Measurements from ENCODE around the gene PFKFB2.

Gene PFKFB2

GRCh38 chr1:207067185-207067584 is 14.1 kb downstream of the PFKFB2 start:
- no peak for DNase-seq (ENCODE audit: low read depth)

GRCh38 chr1:207067665-207068064 is 14.6 kb downstream of the PFKFB2 start:
- DNase-seq (ENCODE audit: low read depth), result no peak

- DNase-seq (ENCODE audit: low read depth), result no peak
Measured at GRCh38 chr1:207069061-207069460, 16.0 kb downstream of the PFKFB2 start.

- no peak for DNase-seq (ENCODE audit: low read depth)
Measured at GRCh38 chr1:207069858-207070506, 16.9 kb downstream of the PFKFB2 start.

- DNase-seq (ENCODE audit: low read depth), result no peak
Measured at GRCh38 chr1:207070811-207071210, 17.7 kb downstream of the PFKFB2 start.

- DNase-seq (ENCODE audit: low read depth), result no peak
Measured at GRCh38 chr1:207071426-207071825, 18.4 kb downstream of the PFKFB2 start.

GRCh38 chr1:207072233-207072632 is 19.2 kb downstream of the PFKFB2 start:
- DNase-seq (ENCODE audit: low read depth), result no peak

GRCh38 chr1:207073906-207074820 is 21.1 kb downstream of the PFKFB2 start:
- DNase-seq (ENCODE audit: low read depth), result no peak

GRCh38 chr1:207076181-207076955 is 23.3 kb downstream of the PFKFB2 start:
- DNase-seq (ENCODE audit: low read depth), result no peak

GRCh38 chr1:207077012-207077411 is 23.9 kb downstream of the PFKFB2 start:
- no peak for DNase-seq (ENCODE audit: low read depth)

- DNase-seq (ENCODE audit: low read depth), result peak; percentile 45
Measured at GRCh38 chr1:207077470-207078377, 24.6 kb downstream of the PFKFB2 start.

- no peak for DNase-seq (ENCODE audit: low read depth)
Measured at GRCh38 chr1:207078578-207079132, 25.6 kb downstream of the PFKFB2 start.

GRCh38 chr1:207079706-207080241 is 26.7 kb downstream of the PFKFB2 start:
- no peak for DNase-seq (ENCODE audit: low read depth)

GRCh38 chr1:207081088-207081487 is 28.0 kb downstream of the PFKFB2 start:
- no peak for DNase-seq (ENCODE audit: low read depth)

- no peak for DNase-seq (ENCODE audit: low read depth)
Measured at GRCh38 chr1:207081806-207082205, 28.7 kb downstream of the PFKFB2 start.

GRCh38 chr1:207084232-207084631 is 31.2 kb downstream of the PFKFB2 start:
- no peak for DNase-seq (ENCODE audit: low read depth)

GRCh38 chr1:207084701-207085180 is 31.7 kb downstream of the PFKFB2 start:
- peak; percentile 49 for DNase-seq (ENCODE audit: low read depth)

GRCh38 chr1:207085887-207086286 is 32.8 kb downstream of the PFKFB2 start:
- DNase-seq (ENCODE audit: low read depth), result no peak

- no peak for DNase-seq (ENCODE audit: low read depth)
Measured at GRCh38 chr1:207088161-207088560, 35.1 kb downstream of the PFKFB2 start.

GRCh38 chr1:207088701-207089626 is 35.9 kb downstream of the PFKFB2 start, which contains the start of gene C4BPB:
Gene C4BPB, plus strand, starts transcription at chr1:207088860. Its CDS starts 672 bp downstream, at chr1:207089532.
- no peak for DNase-seq (ENCODE audit: low read depth)

All from stimulated activated CD4-positive, alpha-beta T cell treated with anti-CD3 and anti-CD28 coated beads, Interleukin-2, amount 100 ng/mL, for 4 hours (primary cell).